ENCODE measurements around the gene GOLGA7B.
"Not testable (repeated sequence)": the region's sequence is repeated elsewhere in the genome, so short reads cannot be mapped to it uniquely, and the experiment has no call there.

Gene GOLGA7B

GRCh38 chr10:97842656-97843280 is 6.9 kb upstream of the GOLGA7B start:
- Histone ChIP-seq H3K27me3 (ENCODE audit: insufficient read depth, poor library complexity, severe bottlenecking) (peaks cover 12% of the 10 kb centered on the region), H3K27ac (replicated peaks) (no peak overlapping the region), H3K4me3 (replicated peaks; ENCODE audit: insufficient read depth, low read length) (no peak overlapping the region)
- TF ChIP-seq CTCF (IDR thresholded peaks at IDR 0.05; ENCODE audit: insufficient read depth, low read length) (no peak), REST (IDR thresholded peaks at IDR 0.05; ENCODE audit: insufficient replicate concordance, low read depth) (no peak), POLR2AphosphoS5 (IDR thresholded peaks at IDR 0.05; ENCODE audit: low read depth) (no peak), SPI1 (IDR thresholded peaks at IDR 0.05; ENCODE audit: borderline replicate concordance, low read depth) (no peak), GABPA (IDR thresholded peaks at IDR 0.05; ENCODE audit: low read depth) (no peak)
- DNase-seq (ENCODE audit: low read depth in 1 of 2, low spot score in 1 of 2), result no peak

GRCh38 chr10:97843281-97843671 is 6.4 kb upstream of the GOLGA7B start:
- no peak for DNase-seq (ENCODE audit: low read depth in 1 of 2, low spot score in 1 of 2)
- H3K27me3 ChIP-seq (ENCODE audit: insufficient read depth, poor library complexity, severe bottlenecking), result peaks cover 12% of the 10 kb centered on the region
- no peak overlapping the region for H3K27ac ChIP-seq (replicated peaks)
- no peak overlapping the region for H3K4me3 ChIP-seq (replicated peaks; ENCODE audit: insufficient read depth, low read length)
- TF ChIP-seq GABPA (IDR thresholded peaks at IDR 0.05; ENCODE audit: low read depth) (no peak), POLR2AphosphoS5 (IDR thresholded peaks at IDR 0.05; ENCODE audit: low read depth) (no peak), CTCF (IDR thresholded peaks at IDR 0.05; ENCODE audit: insufficient read depth, low read length) (no peak), SPI1 (IDR thresholded peaks at IDR 0.05; ENCODE audit: borderline replicate concordance, low read depth) (no peak), REST (IDR thresholded peaks at IDR 0.05; ENCODE audit: insufficient replicate concordance, low read depth) (no peak)

GRCh38 chr10:97843972-97844371 is 5.7 kb upstream of the GOLGA7B start:
- DNase-seq (ENCODE audit: low read depth in 1 of 2, low spot score in 1 of 2); H3K4me3 ChIP-seq (replicated peaks; ENCODE audit: insufficient read depth, low read length); H3K27ac ChIP-seq (replicated peaks): not testable (repeated sequence)
- H3K27me3 ChIP-seq (ENCODE audit: insufficient read depth, poor library complexity, severe bottlenecking), result peaks cover 18% of the 10 kb centered on the region

- H3K27ac ChIP-seq (replicated peaks), result no peak overlapping the region
- H3K4me3 ChIP-seq (replicated peaks; ENCODE audit: insufficient read depth, low read length), result no peak overlapping the region
- peaks cover 21% of the 10 kb centered on the region for H3K27me3 ChIP-seq (ENCODE audit: insufficient read depth, poor library complexity, severe bottlenecking)
- DNase-seq (ENCODE audit: low read depth in 1 of 2, low spot score in 1 of 2), result no peak
- TF ChIP-seq POLR2AphosphoS5 (IDR thresholded peaks at IDR 0.05; ENCODE audit: low read depth), result no peak
- peak; percentile 68 for TF ChIP-seq REST (IDR thresholded peaks at IDR 0.05; ENCODE audit: insufficient replicate concordance, low read depth)
Observed at GRCh38 chr10:97844678-97845077, 5.0 kb upstream of the GOLGA7B start.

Data from HL-60 (cell line).